Hematopoietic multipotent progenitor cell treated with erythropoietin and hydrocortisone succinate and interleukin-3 and kit ligand, for 17 days (in vitro differentiated cells): ENCODE measurements around the gene PTPRK.

Source experiments
- DNase-seq: peaks from one replicate; pipeline ENCODE4 v3.0.0-alpha.2; 2015; ENCODE audit warnings: low spot score

The PTPRK gene

DNA sequence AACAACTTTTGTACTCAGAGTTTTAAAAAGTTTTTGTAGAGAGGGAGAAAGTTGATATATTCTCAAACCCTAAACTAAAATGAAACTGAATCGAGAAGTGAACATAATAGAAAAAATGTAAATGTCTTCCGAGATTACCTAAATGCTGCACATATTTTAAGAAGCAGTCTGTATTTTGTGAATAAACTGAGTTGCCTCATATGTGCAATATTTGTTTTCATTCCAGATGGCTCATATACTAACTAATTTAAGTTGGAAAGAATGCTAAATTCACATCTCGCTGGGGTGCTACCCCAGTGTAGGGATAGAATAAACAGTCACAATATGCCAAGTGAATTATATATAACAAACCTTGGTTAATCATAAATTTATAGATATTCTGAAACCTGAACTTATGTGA lies 333.7 kb downstream of the PTPRK start:
- no peak for DNase-seq

DNA sequence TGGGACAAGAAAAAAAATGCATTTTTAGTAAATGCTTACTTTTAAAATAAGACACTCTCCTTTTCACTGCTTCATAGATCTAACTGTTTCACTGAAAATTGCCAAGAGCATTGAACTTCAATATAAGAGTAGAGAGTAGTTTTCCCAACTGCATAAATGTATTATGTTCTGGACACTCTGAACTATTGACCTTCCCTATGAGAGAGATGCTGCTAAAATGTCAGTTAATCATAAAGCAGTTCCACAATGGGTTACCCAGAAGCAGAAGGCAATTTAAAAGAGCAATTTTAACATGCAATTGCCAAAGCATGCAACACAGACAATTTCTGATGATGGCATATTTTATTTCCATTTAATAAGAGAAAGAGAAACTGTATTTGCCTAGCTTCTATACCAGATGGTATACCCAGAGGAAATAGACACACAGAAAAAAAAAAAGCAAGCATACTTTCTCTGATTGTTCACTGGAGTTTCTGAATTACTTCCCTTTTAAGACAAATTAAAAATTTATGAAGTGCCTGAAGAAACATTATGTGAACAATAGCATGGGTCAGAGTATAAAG lies 340.4 kb downstream of the PTPRK start:
- no peak for DNase-seq

DNA sequence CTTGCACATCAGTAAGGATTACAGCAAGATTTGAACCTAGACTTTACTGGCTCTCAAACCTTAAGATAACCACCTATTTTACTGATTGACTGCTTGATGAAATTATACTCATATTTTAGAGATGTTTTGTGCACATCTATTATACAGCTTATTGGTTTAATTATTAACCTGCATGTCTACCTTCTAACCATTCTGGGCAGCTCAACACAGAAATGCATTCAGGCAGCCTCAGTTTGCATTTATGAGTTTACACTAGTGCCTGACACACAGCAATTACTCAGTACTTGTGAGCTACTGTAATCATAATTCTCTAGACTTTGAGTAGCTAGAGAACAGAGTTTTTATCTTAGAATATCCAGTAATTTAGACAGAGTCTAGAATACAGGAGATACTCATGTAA lies 345.7 kb downstream of the PTPRK start:
- DNase-seq = no peak

DNA sequence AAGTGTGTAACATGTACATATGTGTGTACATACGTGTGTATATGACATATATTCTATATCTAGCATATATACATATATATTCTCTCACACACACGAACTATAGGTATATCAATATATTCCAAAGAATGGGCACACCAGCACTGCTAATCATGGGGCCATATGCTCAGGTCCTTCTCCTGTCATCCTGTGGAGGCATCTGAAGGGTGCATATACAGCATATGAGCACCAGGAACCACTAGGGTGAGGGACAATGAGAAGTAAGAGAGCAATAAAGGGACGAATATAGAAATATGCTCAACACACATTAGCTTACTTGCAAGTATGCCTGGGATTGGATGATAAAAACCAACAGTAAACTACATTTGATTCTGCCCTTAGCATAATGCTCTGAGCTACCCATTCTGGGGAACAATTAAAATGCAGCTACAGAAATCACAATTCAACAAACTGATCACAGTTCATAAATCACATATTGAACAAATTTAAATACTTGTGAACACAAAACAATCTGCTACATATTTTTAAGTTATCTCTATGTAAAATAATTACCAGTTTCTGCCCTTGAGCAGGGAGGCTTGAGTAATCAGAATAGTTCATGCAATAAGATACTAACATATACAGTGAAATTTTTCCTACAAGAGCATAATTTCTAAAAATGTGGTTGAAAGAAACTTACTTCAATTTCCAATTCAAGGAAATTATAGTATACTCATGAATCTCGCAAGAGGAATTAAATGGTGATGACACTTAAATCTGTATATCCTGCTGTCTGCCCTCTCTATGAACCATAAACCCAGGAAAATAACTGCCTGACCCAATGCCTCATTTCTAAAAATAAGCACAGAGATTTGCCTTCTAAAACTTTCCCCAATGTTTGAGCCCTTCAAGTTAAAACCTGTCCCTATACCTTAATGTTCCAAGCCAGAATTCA lies 347.4 kb downstream of the PTPRK start:
- DNase-seq = no peak

DNA sequence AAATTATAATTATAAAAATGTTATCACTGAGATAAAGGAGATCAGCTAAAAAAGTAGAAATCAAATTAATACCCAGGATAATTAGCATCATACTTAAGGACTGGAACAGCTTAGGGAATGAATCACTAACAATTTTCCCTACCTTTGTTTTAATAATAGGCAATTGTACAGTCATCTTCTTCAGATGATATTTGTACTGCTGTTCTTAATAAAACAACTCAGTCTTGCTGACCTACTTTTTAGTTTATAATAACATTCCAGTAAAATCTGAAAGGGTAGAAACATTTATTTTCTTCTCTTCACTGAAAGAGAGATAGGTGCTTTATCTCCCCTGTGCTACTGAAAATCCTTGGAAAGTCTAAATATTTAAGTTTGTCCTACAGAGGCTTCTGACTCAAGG lies 348.3 kb downstream of the PTPRK start:
- DNase-seq = no peak

DNA sequence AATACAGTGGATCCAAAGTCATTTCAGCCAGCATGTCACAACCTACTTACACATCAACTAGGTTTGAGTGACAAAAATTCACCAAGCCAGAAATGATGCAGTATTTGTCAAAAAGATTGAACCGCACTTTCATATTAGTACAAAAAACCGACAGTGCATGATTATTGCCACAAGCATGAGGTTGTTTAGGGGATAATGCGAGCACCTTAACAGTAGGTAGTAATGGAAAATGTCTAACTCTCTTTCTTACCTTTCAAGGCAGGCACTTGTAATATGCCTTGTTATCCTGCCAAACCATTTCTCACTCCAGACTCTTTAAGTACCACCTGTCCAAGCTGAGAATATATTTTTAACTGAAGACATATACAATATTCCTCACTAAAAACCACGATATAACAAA lies 349.2 kb downstream of the PTPRK start:
- DNase-seq = no peak

DNA sequence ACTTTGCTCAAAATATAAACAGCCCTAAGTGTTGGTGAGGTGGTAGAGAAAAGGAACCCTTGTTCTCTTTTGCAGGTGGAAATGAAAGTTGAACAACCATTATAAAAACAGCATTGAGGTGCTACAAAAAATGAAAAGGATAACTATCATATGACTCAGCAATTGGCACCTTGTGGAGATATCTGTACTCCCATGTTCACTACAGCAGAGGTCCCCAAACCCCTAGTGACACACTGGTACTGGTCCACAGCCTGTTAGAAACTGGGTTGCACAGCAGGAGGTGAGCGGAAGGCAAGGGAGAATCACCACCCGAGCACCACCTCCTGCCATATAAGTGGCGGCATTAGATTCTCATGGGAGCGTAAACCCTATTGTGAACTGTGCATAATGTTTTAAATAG lies 352.2 kb downstream of the PTPRK start:
- no peak for DNase-seq

DNA sequence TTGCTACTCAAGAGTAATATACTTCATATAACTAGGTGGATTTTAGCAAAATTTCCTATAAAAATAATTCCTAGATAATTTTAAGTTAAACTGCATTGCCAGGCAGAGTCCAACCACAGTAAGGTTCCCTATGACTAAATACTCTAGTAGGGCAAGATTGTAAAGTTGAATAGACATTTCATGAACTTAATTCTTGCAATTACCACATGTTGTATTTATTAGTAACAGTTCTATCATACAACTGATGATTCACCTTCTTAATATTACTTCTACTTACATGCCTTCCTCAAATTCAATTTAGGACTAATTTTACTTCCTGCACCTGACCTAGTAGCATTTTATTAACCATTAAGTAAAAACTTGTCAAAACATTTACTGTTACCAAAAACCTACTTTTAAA lies 352.8 kb downstream of the PTPRK start:
- DNase-seq = no peak

DNA sequence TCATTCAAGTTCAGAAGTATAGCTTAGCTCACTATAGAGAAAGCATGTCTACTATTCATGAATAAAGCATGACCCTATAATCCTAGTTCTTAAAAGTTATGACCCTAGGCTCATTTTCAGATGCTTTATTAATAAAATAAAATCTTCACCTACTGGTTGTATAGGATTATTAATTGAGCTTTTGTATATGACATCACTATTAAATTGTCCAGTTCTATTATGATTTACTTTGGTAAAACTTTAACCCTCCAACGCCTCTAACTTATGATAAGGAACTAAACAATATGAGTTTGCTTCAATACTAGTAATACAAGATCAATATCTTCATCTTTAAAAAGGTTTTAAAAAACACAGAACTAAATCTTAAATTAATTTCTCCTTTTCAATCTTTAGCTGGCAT lies 356.1 kb downstream of the PTPRK start:
- no peak for DNase-seq

DNA sequence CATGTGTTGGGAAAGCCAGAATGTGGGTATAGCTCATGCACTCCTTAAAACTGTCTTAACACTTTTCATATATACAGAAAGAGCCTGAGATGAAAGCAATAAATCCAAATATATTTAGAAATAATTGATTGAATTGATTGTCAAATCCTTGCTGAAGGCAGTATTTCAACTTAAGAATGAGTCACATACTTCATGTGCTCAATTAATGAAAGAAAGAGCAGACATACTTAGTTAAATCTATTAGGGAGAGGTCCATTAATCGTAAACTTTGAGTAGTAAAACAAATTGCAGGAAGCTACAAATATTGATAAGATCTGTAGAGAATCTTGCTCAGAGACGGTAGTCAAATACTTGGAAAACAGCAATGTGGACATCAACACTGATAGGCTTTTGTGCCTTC lies 358.0 kb downstream of the PTPRK start:
- DNase-seq = no peak

DNA sequence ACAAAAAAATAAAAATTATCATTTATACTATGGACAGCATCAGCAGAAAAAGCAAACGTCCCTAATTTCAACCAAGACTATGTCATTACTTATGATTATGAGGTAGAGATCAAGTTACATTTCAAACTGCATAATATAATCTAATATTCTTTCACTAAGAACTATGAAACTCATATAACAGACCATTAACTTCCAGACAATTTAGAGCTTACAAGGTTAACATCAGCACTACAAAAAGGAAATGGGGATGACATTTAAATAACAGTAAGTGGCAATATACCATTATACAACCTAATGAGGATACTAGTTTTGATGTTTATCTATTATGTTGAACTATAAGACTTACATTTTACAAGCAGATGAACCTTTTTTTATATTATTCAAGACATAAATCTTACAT lies 358.6 kb downstream of the PTPRK start:
- DNase-seq = no peak

DNA sequence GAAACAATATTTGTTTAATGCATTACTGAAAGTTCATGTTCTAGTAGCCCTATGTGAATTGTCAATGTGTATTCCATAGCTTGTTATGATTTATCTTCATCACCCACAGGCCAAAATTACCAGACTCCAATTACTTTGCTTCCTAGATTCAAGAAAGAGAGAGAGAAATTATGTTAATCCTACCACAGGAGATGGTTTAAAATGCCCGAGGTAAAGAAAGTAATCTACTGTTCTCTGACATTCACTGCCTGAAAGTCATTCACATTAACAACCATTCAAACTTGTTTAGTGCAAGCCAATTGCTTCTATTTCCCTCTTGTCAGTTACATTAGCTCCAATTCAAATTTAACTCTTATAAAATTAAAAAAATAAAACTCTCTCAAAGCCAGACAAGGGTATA lies 359.1 kb downstream of the PTPRK start:
- no peak for DNase-seq

DNA sequence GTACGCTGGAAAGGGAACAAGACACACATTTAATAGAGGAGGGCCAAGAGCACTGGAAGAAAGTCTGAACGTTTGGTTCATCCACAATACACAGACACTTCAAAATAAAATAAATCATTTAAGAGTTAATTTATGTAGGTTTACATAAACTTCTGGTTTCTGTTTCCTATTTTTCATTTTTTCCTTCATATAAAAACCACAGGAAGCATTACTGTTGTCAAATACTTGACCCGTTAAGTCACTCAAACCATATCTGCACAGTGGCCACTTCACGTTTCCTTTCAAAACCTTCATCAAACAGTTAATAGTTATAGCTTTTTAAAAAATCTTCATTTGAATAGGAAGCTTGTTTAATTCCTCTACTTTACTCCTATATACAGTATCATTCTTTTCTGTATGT lies 361.9 kb downstream of the PTPRK start:
- DNase-seq = no peak

DNA sequence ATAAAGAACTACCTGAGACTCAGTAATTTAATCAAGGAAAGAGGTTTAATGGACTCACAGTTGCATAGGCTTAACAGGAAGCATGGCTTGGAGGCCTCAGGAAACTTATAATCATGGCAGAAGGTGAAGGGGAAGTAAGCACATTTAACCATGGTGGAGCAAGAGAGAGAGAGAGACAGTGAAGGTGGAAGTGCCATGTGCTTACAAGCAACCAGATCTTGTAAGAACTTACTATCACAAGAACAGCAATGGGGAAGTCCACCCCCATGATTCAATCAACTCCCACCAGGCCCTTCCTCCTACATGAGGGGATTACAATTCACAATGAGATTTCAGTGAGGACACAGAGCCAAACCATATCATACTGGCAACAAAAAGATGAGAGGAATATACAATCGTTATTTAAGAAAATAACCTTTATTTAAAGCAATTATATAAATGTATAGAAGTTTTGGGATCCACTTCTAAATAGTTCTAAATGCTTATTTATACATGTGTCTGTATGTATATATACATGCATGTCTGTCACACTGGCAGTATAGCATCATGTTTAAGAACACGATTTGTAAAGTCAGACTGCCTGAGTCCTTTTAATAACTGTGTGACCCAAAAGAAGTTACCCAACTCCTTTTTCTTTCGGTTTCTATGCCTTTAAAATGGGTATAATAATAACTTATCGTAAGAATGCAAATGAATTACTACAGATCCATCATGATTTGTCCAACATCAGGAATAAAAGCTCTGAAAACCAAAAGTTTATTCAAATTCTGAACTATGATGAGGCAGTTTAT lies 363.9 kb downstream of the PTPRK start:
- DNase-seq = no peak

DNA sequence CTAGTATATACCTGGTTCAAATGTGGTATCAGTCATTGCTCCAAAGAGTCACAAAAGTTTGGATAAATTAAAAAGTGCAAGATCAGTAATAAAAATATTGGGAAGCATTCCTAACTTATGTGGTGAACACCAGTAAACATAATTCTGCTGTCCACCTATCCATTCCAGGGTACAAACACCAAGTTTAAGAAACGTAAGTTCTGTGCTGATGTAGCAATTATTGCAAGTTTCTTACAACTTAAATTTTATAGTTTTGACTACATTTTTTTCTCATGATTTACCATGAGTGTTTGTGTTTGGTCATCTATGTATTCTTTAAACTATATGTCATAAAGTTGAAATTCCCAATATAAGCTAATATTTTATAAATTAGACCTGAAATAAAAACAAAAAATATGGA lies 364.6 kb downstream of the PTPRK start:
- no peak for DNase-seq

DNA sequence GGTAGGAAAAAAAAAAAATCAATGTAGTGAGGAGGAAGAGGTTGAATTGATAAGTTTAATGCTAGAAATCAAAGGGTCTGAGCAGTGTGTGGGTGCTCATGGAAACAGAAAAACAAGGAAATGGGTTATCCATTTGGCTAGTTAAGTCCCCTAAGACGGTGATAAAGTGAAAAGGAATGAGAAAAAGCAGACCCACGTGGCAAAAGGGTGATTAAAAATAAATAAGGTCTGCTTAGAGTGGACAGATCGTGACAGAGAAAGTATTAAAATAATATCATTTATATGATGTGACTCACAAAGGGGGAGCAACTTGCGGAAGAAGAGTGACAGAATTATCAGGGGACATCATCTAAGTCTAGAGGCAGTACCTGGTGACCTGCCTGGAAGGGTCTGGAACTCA lies 367.8 kb downstream of the PTPRK start:
- DNase-seq = no peak

DNA sequence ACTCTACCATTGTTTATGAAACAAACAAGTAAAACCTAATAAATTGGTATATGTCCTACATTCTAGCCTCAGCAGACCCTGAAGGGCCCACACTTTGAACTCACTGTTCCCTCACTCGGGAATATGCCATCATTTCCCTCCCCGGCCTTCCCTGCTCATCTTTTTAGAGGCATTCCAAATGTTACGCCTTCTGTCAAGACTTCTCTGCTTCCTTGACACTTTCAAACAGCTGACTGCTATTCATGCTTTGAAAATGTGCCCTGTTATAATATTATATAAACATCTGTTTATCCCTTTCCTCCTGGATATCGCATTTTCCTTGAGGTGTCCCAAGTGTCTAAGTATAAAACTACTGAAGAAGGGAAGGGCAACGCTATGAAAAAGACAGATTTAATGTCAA lies 370.0 kb downstream of the PTPRK start:
- DNase-seq = no peak

DNA sequence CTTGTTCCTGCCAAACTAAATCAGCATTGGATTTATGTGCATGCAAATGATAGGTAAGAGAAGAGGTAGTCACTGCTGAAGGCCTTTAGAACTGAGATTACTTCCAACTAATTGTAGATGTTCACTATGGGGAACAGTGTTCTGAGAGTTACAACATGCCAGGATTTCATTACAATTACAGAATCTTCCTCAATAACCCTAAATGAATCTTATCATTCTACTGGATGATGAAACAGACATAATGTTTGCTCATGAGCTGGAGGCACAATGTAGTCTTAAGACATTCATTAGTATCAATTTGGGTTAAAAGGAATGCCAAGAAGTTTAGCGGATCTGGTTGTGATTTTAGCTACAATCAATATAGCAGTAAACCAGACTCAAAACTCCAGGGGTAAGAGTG lies 370.6 kb downstream of the PTPRK start:
- no peak for DNase-seq

DNA sequence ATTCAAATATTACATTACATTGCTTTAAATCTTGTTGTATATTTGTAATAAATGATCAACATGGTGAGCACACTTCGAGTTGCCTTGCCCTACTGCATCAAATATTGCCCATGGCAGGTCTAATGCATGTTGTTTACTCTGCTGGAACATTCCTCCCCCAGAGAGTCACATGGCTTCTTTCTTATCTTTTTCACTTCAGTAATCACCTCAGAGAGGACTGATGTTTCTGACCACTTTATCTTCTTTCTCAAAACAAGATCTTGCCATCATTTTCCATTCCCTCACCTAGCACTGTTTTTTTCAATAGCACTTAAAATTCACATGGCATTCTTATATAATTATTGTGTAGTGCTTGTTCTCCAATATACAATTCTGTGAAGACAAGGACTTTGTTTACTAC lies 376.1 kb downstream of the PTPRK start:
- no peak for DNase-seq

DNA sequence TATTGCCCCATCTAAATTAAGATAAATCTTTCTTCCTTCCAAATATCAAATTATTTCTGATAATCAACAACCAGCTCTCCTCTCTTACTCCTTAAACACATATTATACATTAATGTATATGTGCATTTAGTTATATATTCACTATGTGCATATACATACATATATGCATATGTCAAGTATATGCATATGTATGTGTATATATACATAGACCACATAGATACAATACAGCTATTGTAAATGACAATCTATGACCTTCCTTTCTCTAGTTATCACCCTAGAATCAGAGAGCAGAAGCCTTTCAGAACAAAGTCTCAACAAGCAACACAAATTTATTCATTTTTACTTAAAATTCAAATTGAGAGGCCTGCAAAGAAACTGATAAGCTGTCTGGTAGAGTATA lies 378.5 kb downstream of the PTPRK start:
- no peak for DNase-seq

DNA sequence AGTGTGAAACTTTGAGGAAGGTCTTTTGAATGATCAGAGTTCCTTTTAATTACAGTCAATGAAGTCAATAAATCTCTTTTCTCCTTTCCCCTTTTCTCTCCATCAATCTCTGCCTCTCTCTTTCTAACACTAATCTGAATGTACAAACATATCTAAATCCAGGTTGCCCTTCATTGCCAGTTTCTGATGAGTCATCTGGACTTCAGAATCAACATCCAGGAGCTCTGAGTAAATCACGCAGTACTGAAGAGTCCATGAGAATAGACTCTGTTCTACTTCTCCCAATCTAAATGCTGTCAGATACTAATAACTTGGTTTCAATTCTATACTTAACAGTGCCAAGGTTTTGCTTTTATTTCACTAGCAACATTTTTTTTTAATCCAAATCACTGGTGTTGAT lies 380.9 kb downstream of the PTPRK start:
- DNase-seq = no peak

DNA sequence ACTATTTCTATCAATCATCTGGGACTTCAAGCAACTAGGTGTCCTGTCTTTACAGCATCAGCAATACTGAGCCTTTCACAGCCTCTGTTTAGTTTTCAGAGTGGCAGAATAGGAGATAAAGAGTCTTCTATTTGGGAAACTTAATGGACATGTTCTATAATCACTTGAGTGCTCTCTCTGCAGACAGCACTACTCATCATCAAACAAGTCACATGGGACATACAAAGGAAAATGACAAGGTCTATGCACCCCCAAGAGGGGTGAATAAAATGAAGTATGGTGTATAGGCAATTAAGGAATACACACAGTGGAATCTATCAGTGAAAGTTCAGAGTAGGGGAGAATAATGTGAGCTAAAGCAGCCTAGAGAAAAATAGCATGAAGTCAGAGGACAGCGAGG lies 381.7 kb downstream of the PTPRK start:
- no peak for DNase-seq

DNA sequence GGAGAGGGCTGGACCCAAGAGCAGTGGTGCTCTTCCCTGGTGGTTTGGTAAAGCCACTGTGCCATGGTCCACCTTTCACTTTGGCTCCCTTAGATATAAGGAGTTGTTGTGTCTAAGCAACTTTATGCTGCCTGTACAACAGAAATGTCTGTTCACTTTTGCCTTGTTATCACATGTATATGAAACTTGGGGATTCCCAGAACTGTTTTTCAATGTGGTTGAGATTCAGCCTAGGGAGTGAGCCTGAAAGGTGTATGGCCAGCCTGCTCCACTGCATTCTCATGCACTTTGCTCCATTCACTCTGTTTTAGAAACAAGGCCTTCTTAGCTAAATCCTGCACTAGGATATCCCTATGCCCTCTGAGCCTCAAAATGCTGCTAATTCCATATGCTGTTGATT lies 385.1 kb downstream of the PTPRK start:
- DNase-seq = no peak
